Sigmoid colon (tissue), 7 donors: ENCODE results near the gene ARHGAP6. TPM values are rescaled to one million over a fixed set of nuclear protein-coding genes. Genes with fewer than 3 reads are reported as not detected.

Experiments
- DNase-seq: peaks from one replicate; pipeline ENCODE4 v3.0.0-alpha.2; 2019
- H3K27ac ChIP-seq, 4 donors: fragments of 200-600 bp; sonication (generic); one replicate each; pipeline ENCODE4 v1.5.1; 2016 to 2019; ENCODE audit warnings: mild to moderate bottlenecking in 1 of 4
- H3K27me3 ChIP-seq, 3 donors: fragments of 200-600 bp; sonication (generic); one replicate each; pipeline ENCODE4 v1.5.1; 2019; ENCODE audit warnings: mild to moderate bottlenecking in 1 of 3
- H3K36me3 ChIP-seq, 4 donors: fragments of 200-600 bp; sonication (generic); one replicate each; pipeline ENCODE4 v1.5.1; 2016 to 2019
- H3K4me1 ChIP-seq, 4 donors: fragments of 200-600 bp; sonication (generic); one replicate each; pipeline ENCODE4 v1.5.1; 2017 to 2019
- H3K4me3 ChIP-seq, 4 donors: fragments of 200-600 bp; sonication (generic); one replicate each; pipeline ENCODE4 v1.5.1; 2017 to 2019; ENCODE audit warnings: mild to moderate bottlenecking in 2 of 4, moderate library complexity in 1 of 4
- H3K9me3 ChIP-seq, 4 donors: fragments of 200-600 bp in 3 of 4; sonication (generic) in 3 of 4; one replicate each; pipeline versions ENCODE4 v1.5.1 to v1.6.1; 2013 to 2019
- CTCF ChIP-seq, 4 experiments: fragments of 450-650 bp in 3 of 4; fragments of 200-600 bp in 1 of 4; IDR thresholded peaks; one replicate each; pipeline ENCODE4 v1.5.1; 2016 to 2019; ENCODE audit warnings: antibody characterized with exemption in 4 of 4, mild to moderate bottlenecking in 3 of 4, moderate library complexity in 2 of 4
- EP300 ChIP-seq, 4 donors: sonication (generic); formaldehyde crosslinking; IDR thresholded peaks; one replicate each; pipeline ENCODE4 v1.6.1; 2017; ENCODE audit warnings: antibody characterized with exemption in 4 of 4
- POLR2A ChIP-seq, 2 donors: fragments of 450-650 bp; IDR thresholded peaks; one replicate each; pipeline ENCODE4 v1.6.1; 2016; ENCODE audit warnings: antibody characterized with exemption in 2 of 2, mild to moderate bottlenecking in 2 of 2, moderate library complexity in 2 of 2
- POLR2AphosphoS5 ChIP-seq, 4 donors: sonication (generic); formaldehyde crosslinking; IDR thresholded peaks; one replicate each; pipeline ENCODE4 v1.6.1; 2017; ENCODE audit warnings: antibody characterized with exemption in 4 of 4
- WGBS, 2 donors: extraction: QIAGEN DNeasy Blood & Tissue Kit; methylation state at CpG; one replicate each; pipeline ENCODE4 v1.1.7; 2013; 5-methylcytosine and 5-hydroxymethylcytosine counted together
- intact Hi-C: fragments of 100-400 bp; cut with DNase I; formaldehyde crosslinking; loops from one replicate; pipeline ENCODE4 v1.15.1; 2023
- polyA plus RNA-seq, 3 donors: library from polyadenylated mRNA; stranded (reverse); fragments of 200-250 nt; gene quantifications; one replicate each; pipeline ENCODE4 v1.2.3, GENCODE V29; 2013
- total RNA-seq, 4 donors: library from RNA; depleted of rRNA; stranded (reverse); fragments of >200 nt; gene quantifications; one replicate each; pipeline ENCODE4 v1.1.0, GENCODE V29; 2016
- donor health status: healthy with polysubstance abuse.
- donor health status: Bipolar disorder and iron deficiency.
- donor health status: healthy.

ARHGAP6 gene
- total and polyA plus RNA-seq, 7 donors = 1.4 to 47.6 (median 36.2) TPM

GRCh38 chrX:11111037-11111851, 554.5 kb downstream of the ARHGAP6 start, which contains the start of gene HCCS:
TSS of gene HCCS (plus strand) at chrX:11111332. CDS start at chrX:11112061, 729 bp downstream.
- peaks cover 0 to 17% (median 8%) of the 10 kb centered on the region in 4 donors for H3K36me3 ChIP-seq
- peak within 1 kb of the TSS; percentile 61 to 75 (median 66) for H3K4me3 ChIP-seq
- no peak for TF ChIP-seq EP300 (IDR thresholded peaks at IDR 0.05)
- peak; percentile 70 to 94 (median 81) for TF ChIP-seq POLR2AphosphoS5 (IDR thresholded peaks at IDR 0.05)
- TF ChIP-seq POLR2A (IDR thresholded peaks at IDR 0.05) = peak; percentile 71 to 75
- H3K27me3 ChIP-seq = no peaks in the 10 kb centered on the region
- H3K27ac ChIP-seq = peak within 1 kb of the TSS; percentile 81 to 92 (median 82)
- peaks cover 0 to 30% (median 14%) of the 10 kb centered on the region in 4 donors for H3K4me1 ChIP-seq
- intact Hi-C loops = no loop called here
- WGBS, 2 donors = 0% methylated on average over 58 of the region's 58 CpGs
- DNase-seq = peak; percentile 93
- no peaks in the 10 kb centered on the region for H3K9me3 ChIP-seq

- Histone ChIP-seq H3K4me3 (no peak overlapping the region), H3K27ac (no peak overlapping the region), H3K36me3 (peaks cover 0 to 4% (median 2%) of the 10 kb centered on the region in 4 donors), H3K27me3 (no peaks in the 10 kb centered on the region), H3K9me3 (no peaks in the 10 kb centered on the region), H3K4me1 (peaks cover 0 to 30% (median 14%) of the 10 kb centered on the region in 4 donors)
- intact Hi-C loops = no loop called here
- TF ChIP-seq POLR2A (IDR thresholded peaks at IDR 0.05) = no peak
- no peak for TF ChIP-seq CTCF (IDR thresholded peaks at IDR 0.05)
- TF ChIP-seq POLR2AphosphoS5 (IDR thresholded peaks at IDR 0.05) = no peak
- TF ChIP-seq EP300 (IDR thresholded peaks at IDR 0.05) = no peak
- 98% methylated on average over 2 of the region's 2 CpGs for WGBS, 2 donors
- no peak for DNase-seq
Measured at GRCh38 chrX:11109968-11110367, 555.8 kb downstream of the ARHGAP6 start.

GRCh38 chrX:11108253-11108941, 557.3 kb downstream of the ARHGAP6 start:
- H3K4me3 ChIP-seq = no peak overlapping the region
- TF ChIP-seq EP300 (IDR thresholded peaks at IDR 0.05) = no peak
- no peak for TF ChIP-seq POLR2AphosphoS5 (IDR thresholded peaks at IDR 0.05)
- no peak for TF ChIP-seq POLR2A (IDR thresholded peaks at IDR 0.05)
- no peak for TF ChIP-seq CTCF (IDR thresholded peaks at IDR 0.05)
- no peak overlapping the region for H3K27ac ChIP-seq
- 90 to 94% methylated on average over 4 of the region's 4 CpGs for WGBS, 2 donors
- no peaks in the 10 kb centered on the region for H3K36me3 ChIP-seq
- intact Hi-C loops = no loop called here
- no peaks in the 10 kb centered on the region for H3K27me3 ChIP-seq
- no peaks in the 10 kb centered on the region for H3K9me3 ChIP-seq
- DNase-seq = no peak
- peaks cover 0 to 24% (median 11%) of the 10 kb centered on the region in 4 donors for H3K4me1 ChIP-seq

GRCh38 chrX:11105080-11105479, 560.6 kb downstream of the ARHGAP6 start:
- Histone ChIP-seq H3K27ac (no peak overlapping the region), H3K36me3 (no peaks in the 10 kb centered on the region), H3K9me3 (no peaks in the 10 kb centered on the region), H3K4me1 (peaks cover 0 to 12% (median 0%) of the 10 kb centered on the region in 4 donors), H3K4me3 (no peak overlapping the region), H3K27me3 (no peaks in the 10 kb centered on the region)
- DNase-seq = no peak
- 94 to 98% methylated on average over 4 of the region's 4 CpGs for WGBS, 2 donors
- intact Hi-C loops = no loop called here
- no peak for TF ChIP-seq EP300 (IDR thresholded peaks at IDR 0.05)
- TF ChIP-seq POLR2A (IDR thresholded peaks at IDR 0.05) = no peak
- no peak for TF ChIP-seq CTCF (IDR thresholded peaks at IDR 0.05)
- no peak for TF ChIP-seq POLR2AphosphoS5 (IDR thresholded peaks at IDR 0.05)

GRCh38 chrX:11103751-11104150, 562.0 kb downstream of the ARHGAP6 start:
- no peaks in the 10 kb centered on the region for H3K27me3 ChIP-seq
- H3K36me3 ChIP-seq = no peaks in the 10 kb centered on the region
- no peak for DNase-seq
- H3K9me3 ChIP-seq = no peaks in the 10 kb centered on the region
- no peak for TF ChIP-seq POLR2A (IDR thresholded peaks at IDR 0.05)
- TF ChIP-seq EP300 (IDR thresholded peaks at IDR 0.05) = no peak
- no peak for TF ChIP-seq POLR2AphosphoS5 (IDR thresholded peaks at IDR 0.05)
- TF ChIP-seq CTCF (IDR thresholded peaks at IDR 0.05) = no peak
- peaks cover 0 to 12% (median 0%) of the 10 kb centered on the region in 4 donors for H3K4me1 ChIP-seq
- no peak overlapping the region for H3K4me3 ChIP-seq
- H3K27ac ChIP-seq = no peak overlapping the region
- intact Hi-C loops = loop anchor here (5.0 kb wide), 2 partner anchors 376 to 471 kb away; no protein-coding TSS in a partner anchor
- WGBS, 2 donors = 85 to 91% methylated on average over 2 of the region's 2 CpGs
